Measurements from ENCODE around the gene ESPNL. TPM values are rescaled to one million over a fixed set of nuclear protein-coding genes. Genes with fewer than 3 reads are reported as not detected.

ESPNL gene
- total RNA-seq, 2 donors from 2014 or later: 0.05 TPM; not detected in 1

- H3K27me3 Mint-ChIP-seq: no peaks in the 10 kb centered on the region
- H3K4me3 Mint-ChIP-seq: no peak overlapping the region
- no peaks in the 10 kb centered on the region for H3K9me3 ChIP-seq (ENCODE audit: control insufficient read depth, low read length, poor library complexity, severe bottlenecking)
- ATAC-seq (no peak), DNase-seq (no peak)
- H3K36me3 Mint-ChIP-seq (ENCODE audit: low read depth): peaks cover 10% of the 10 kb centered on the region
- no peak overlapping the region for H3K27ac Mint-ChIP-seq
- peaks cover 5% of the 10 kb centered on the region for H3K4me1 Mint-ChIP-seq
These were observed 15.4 kb upstream of the ESPNL start for GRCh38 chr2:238084761-238085160.

GRCh38 chr2:238085899-238086298, 14.2 kb upstream of the ESPNL start:
- Mint-ChIP-seq H3K27me3 (no peaks in the 10 kb centered on the region), H3K36me3 (ENCODE audit: low read depth) (peaks cover 6% of the 10 kb centered on the region), H3K27ac (no peak overlapping the region), H3K4me3 (no peak overlapping the region), H3K4me1 (peaks cover 5% of the 10 kb centered on the region)
- H3K9me3 ChIP-seq (ENCODE audit: control insufficient read depth, low read length, poor library complexity, severe bottlenecking): no peaks in the 10 kb centered on the region
- ATAC-seq: no peak
- DNase-seq: no peak

GRCh38 chr2:238087211-238087610, 12.9 kb upstream of the ESPNL start:
- peaks cover 4% of the 10 kb centered on the region for H3K36me3 Mint-ChIP-seq (ENCODE audit: low read depth)
- no peak for ATAC-seq
- H3K9me3 ChIP-seq (ENCODE audit: control insufficient read depth, low read length, poor library complexity, severe bottlenecking): no peaks in the 10 kb centered on the region

GRCh38 chr2:238090887-238091286, 9.3 kb upstream of the ESPNL start:
- Mint-ChIP-seq H3K27ac (no peak overlapping the region), H3K4me1 (peaks cover 5% of the 10 kb centered on the region), H3K36me3 (ENCODE audit: low read depth) (no peaks in the 10 kb centered on the region), H3K27me3 (no peaks in the 10 kb centered on the region), H3K4me3 (no peak overlapping the region)
- no peaks in the 10 kb centered on the region for H3K9me3 ChIP-seq (ENCODE audit: control insufficient read depth, low read length, poor library complexity, severe bottlenecking)
- DNase-seq: no peak
- no peak for ATAC-seq

More at GRCh38 chr2:238087211-238087610, 12.9 kb upstream of the ESPNL start:
- Mint-ChIP-seq H3K4me1 (peaks cover 5% of the 10 kb centered on the region), H3K27me3 (no peaks in the 10 kb centered on the region), H3K4me3 (no peak overlapping the region), H3K27ac (no peak overlapping the region)
- no peak for DNase-seq

GRCh38 chr2:238091436-238092060, 8.6 kb upstream of the ESPNL start:
- no peak for ATAC-seq
- no peak overlapping the region for H3K4me3 Mint-ChIP-seq
- peaks cover 5% of the 10 kb centered on the region for H3K4me1 Mint-ChIP-seq
- no peaks in the 10 kb centered on the region for H3K9me3 ChIP-seq (ENCODE audit: control insufficient read depth, low read length, poor library complexity, severe bottlenecking)
- no peaks in the 10 kb centered on the region for H3K27me3 Mint-ChIP-seq
- no peak overlapping the region for H3K27ac Mint-ChIP-seq
- no peaks in the 10 kb centered on the region for H3K36me3 Mint-ChIP-seq (ENCODE audit: low read depth)
- no peak for DNase-seq

GRCh38 chr2:238092486-238093035, 7.6 kb upstream of the ESPNL start:
- DNase-seq (no peak), ATAC-seq (no peak)
- H3K27me3 Mint-ChIP-seq: no peaks in the 10 kb centered on the region
- no peaks in the 10 kb centered on the region for H3K36me3 Mint-ChIP-seq (ENCODE audit: low read depth)
- H3K4me3 Mint-ChIP-seq: no peak overlapping the region
- H3K27ac Mint-ChIP-seq: peak overlapping the region; percentile 67
- H3K4me1 Mint-ChIP-seq: no peaks in the 10 kb centered on the region
- no peaks in the 10 kb centered on the region for H3K9me3 ChIP-seq (ENCODE audit: control insufficient read depth, low read length, poor library complexity, severe bottlenecking)

- ATAC-seq: no peak
- Mint-ChIP-seq H3K36me3 (ENCODE audit: low read depth) (no peaks in the 10 kb centered on the region), H3K27me3 (no peaks in the 10 kb centered on the region), H3K27ac (peak overlapping the region; percentile 67), H3K4me3 (no peak overlapping the region), H3K4me1 (no peaks in the 10 kb centered on the region)
- no peak for DNase-seq
- H3K9me3 ChIP-seq (ENCODE audit: control insufficient read depth, low read length, poor library complexity, severe bottlenecking): no peaks in the 10 kb centered on the region
These were observed 6.7 kb upstream of the ESPNL start for GRCh38 chr2:238093181-238094140.

- Mint-ChIP-seq H3K27ac (no peak overlapping the region), H3K4me3 (no peak overlapping the region), H3K27me3 (no peaks in the 10 kb centered on the region), H3K4me1 (no peaks in the 10 kb centered on the region), H3K36me3 (ENCODE audit: low read depth) (no peaks in the 10 kb centered on the region)
- H3K9me3 ChIP-seq (ENCODE audit: control insufficient read depth, low read length, poor library complexity, severe bottlenecking): no peaks in the 10 kb centered on the region
- ATAC-seq (no peak), DNase-seq (no peak)
These were observed 5.6 kb upstream of the ESPNL start for GRCh38 chr2:238094438-238095022.

GRCh38 chr2:238095143-238095542, 5.0 kb upstream of the ESPNL start:
- Mint-ChIP-seq H3K4me1 (no peaks in the 10 kb centered on the region), H3K27me3 (no peaks in the 10 kb centered on the region), H3K27ac (no peak overlapping the region), H3K4me3 (no peak overlapping the region), H3K36me3 (ENCODE audit: low read depth) (no peaks in the 10 kb centered on the region)
- ATAC-seq (no peak), DNase-seq (no peak)
- H3K9me3 ChIP-seq (ENCODE audit: control insufficient read depth, low read length, poor library complexity, severe bottlenecking): no peaks in the 10 kb centered on the region

GRCh38 chr2:238096311-238097011, 3.7 kb upstream of the ESPNL start:
- no peak for ATAC-seq
- H3K36me3 Mint-ChIP-seq (ENCODE audit: low read depth): no peaks in the 10 kb centered on the region
- no peak for DNase-seq
- no peaks in the 10 kb centered on the region for H3K9me3 ChIP-seq (ENCODE audit: control insufficient read depth, low read length, poor library complexity, severe bottlenecking)
- no peaks in the 10 kb centered on the region for H3K27me3 Mint-ChIP-seq
- H3K4me3 Mint-ChIP-seq: no peak overlapping the region
- H3K4me1 Mint-ChIP-seq: no peaks in the 10 kb centered on the region
- H3K27ac Mint-ChIP-seq: no peak overlapping the region

- Mint-ChIP-seq H3K36me3 (ENCODE audit: low read depth) (no peaks in the 10 kb centered on the region), H3K27ac (no peak overlapping the region), H3K4me1 (no peaks in the 10 kb centered on the region), H3K27me3 (no peaks in the 10 kb centered on the region), H3K4me3 (no peak overlapping the region)
- no peak for DNase-seq
- no peaks in the 10 kb centered on the region for H3K9me3 ChIP-seq (ENCODE audit: control insufficient read depth, low read length, poor library complexity, severe bottlenecking)
- ATAC-seq: no peak
These were observed 2.7 kb upstream of the ESPNL start for GRCh38 chr2:238097201-238097987.
